Mesothelial cell of epicardium (in vitro differentiated cells): ENCODE data around the gene PI4KB. TPM values are rescaled to one million over a fixed set of nuclear protein-coding genes. Genes with fewer than 3 reads are reported as not detected.
"Not testable (repeated sequence)": the region's sequence is repeated elsewhere in the genome, so short reads cannot be mapped to it uniquely, and the experiment has no call there.

Experiments
- DNase-seq, 2 experiments: peaks; one replicate each; pipeline ENCODE4 v3.0.0; 2021; ENCODE audit warnings: low spot score in 2 of 2; ENCODE audit not compliant: unreplicated experiment in 2 of 2
- H3K27ac Mint-ChIP-seq: 2 replicates; pipeline ENCODE4 v1.8.0; 2021; ENCODE audit warnings: mixed read lengths
- H3K27me3 Mint-ChIP-seq: 2 replicates; pipeline ENCODE4 v1.8.0; 2021; ENCODE audit warnings: low read depth, mixed read lengths
- H3K36me3 Mint-ChIP-seq: 2 replicates; pipeline ENCODE4 v1.8.0; 2021; ENCODE audit warnings: mixed read lengths
- H3K4me1 Mint-ChIP-seq: 2 replicates; pipeline ENCODE4 v1.8.0; 2021; ENCODE audit warnings: mixed read lengths
- H3K4me3 Mint-ChIP-seq: 2 replicates; pipeline ENCODE4 v1.8.0; 2021; ENCODE audit warnings: mild to moderate bottlenecking, moderate library complexity, mixed read lengths
- H3K9me3 Mint-ChIP-seq: 2 replicates; pipeline ENCODE4 v1.8.0; 2021; ENCODE audit warnings: mixed read lengths
- total RNA-seq: library from RNA; stranded (reverse); gene quantifications from 3 replicates; pipeline ENCODE4 v1.2.1, GENCODE V29; 2021
- TF ChIP-seq, protein P1 (sequence below): fragments of 200-600 bp; sonication (generic); IDR thresholded peaks from one replicate; pipeline ENCODE4 v1.5.0; 2021; ENCODE audit warnings: antibody characterized with exemption; ENCODE audit not compliant: unreplicated experiment

PI4KB gene
- total RNA-seq, 1 donor from 2014 or later: 77.6 TPM

DNA sequence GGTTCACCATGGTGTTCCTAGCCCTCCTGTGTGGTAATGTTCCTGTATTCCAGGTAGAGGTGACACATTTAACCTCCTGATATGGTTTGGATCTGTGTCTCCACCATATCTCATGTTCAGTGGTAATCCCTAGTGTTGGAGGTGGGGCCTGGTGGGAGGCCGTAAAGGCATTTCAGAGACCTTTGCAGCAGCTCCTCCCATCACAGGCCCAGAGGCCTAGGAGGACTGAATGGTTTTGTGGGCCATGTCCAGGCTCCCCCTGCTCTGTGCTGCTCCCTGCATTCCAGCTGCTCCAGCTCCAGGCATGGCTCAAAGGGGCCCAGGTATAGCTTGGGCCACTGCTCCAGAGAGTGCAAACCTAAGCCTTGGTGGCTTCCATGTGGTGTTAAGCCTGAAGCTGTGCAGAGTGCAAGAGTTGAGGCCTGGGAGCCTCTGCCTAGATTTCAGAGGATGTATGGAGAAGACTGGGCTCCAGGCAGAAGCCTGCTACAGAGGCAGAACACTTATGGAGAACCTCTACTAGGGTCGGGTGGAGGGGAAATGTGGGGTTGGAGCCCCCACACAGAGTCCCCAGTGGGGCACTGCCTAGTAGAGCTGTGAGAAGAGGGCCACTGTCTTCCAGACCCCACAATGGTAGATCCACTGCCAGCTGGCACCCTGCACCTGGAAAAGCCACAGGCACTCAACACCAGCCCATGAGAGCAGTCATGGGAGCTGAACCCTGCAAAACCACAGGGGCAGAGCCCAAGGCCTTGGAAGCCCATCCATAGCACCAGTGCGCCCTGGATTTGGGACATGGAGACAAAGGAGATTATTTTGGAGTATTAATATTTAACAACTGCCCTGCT is 35.3 kb upstream of the PI4KB start:
- H3K27ac Mint-ChIP-seq: no peak overlapping the region
- no peaks in the 10 kb centered on the region for H3K27me3 Mint-ChIP-seq
- peaks cover 38% of the 10 kb centered on the region for H3K36me3 Mint-ChIP-seq
- no peak for DNase-seq
- peaks cover 28% of the 10 kb centered on the region for H3K9me3 Mint-ChIP-seq
- no peaks in the 10 kb centered on the region for H3K4me1 Mint-ChIP-seq
- H3K4me3 Mint-ChIP-seq: no peak overlapping the region
- TF ChIP-seq, protein P1, sequence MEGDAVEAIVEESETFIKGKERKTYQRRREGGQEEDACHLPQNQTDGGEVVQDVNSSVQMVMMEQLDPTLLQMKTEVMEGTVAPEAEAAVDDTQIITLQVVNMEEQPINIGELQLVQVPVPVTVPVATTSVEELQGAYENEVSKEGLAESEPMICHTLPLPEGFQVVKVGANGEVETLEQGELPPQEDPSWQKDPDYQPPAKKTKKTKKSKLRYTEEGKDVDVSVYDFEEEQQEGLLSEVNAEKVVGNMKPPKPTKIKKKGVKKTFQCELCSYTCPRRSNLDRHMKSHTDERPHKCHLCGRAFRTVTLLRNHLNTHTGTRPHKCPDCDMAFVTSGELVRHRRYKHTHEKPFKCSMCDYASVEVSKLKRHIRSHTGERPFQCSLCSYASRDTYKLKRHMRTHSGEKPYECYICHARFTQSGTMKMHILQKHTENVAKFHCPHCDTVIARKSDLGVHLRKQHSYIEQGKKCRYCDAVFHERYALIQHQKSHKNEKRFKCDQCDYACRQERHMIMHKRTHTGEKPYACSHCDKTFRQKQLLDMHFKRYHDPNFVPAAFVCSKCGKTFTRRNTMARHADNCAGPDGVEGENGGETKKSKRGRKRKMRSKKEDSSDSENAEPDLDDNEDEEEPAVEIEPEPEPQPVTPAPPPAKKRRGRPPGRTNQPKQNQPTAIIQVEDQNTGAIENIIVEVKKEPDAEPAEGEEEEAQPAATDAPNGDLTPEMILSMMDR: no peak

DNA sequence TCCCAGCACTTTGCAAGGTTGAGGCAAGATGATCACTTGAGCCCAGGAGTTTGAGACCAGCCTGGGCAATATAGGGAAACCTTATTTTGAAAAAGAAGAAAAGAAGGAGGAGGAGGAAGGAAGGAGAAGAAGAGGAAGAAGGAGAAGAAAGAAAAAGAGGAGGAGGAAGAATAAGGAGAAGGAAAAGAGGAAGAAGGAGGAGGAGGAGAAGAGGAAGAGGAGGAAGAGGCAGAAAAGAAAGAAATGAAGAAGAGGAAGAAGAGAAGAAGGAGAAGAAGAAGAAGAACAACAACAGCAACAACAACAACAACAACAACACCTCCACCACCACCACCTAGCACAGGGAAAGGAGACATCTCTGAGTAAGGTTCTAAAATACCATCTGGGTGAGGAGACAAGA is 34.7 kb upstream of the PI4KB start:
- peaks cover 28% of the 10 kb centered on the region for H3K9me3 Mint-ChIP-seq
- no peak overlapping the region for H3K27ac Mint-ChIP-seq
- no peaks in the 10 kb centered on the region for H3K4me1 Mint-ChIP-seq
- no peaks in the 10 kb centered on the region for H3K27me3 Mint-ChIP-seq
- H3K4me3 Mint-ChIP-seq: no peak overlapping the region
- TF ChIP-seq, protein P1: no peak
- DNase-seq: no peak
- H3K36me3 Mint-ChIP-seq: peaks cover 35% of the 10 kb centered on the region

DNA sequence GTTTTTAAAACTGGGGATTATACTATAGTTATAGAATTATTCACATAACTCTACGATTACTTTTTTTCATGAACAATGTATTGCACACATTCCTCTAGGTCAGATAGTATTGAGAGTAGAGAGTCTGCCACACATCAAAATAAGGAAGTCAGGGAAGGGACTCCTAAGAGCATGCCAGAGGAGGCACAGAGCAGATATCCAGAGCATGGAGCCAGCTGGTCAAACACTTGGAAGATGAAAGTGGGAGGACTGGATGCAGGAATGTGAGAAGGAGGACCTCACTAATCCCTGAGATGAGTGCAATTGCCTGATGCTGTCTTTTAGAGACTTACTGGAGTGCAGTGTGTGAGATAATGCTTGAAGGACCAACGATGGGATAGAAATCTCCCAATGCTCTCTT is 29.5 kb upstream of the PI4KB start:
- Mint-ChIP-seq H3K36me3 (peaks cover 1% of the 10 kb centered on the region), H3K27me3 (no peaks in the 10 kb centered on the region), H3K9me3 (peaks cover 14% of the 10 kb centered on the region), H3K27ac (no peak overlapping the region), H3K4me1 (no peaks in the 10 kb centered on the region), H3K4me3 (no peak overlapping the region)
- TF ChIP-seq, protein P1: no peak
- DNase-seq: no peak

DNA sequence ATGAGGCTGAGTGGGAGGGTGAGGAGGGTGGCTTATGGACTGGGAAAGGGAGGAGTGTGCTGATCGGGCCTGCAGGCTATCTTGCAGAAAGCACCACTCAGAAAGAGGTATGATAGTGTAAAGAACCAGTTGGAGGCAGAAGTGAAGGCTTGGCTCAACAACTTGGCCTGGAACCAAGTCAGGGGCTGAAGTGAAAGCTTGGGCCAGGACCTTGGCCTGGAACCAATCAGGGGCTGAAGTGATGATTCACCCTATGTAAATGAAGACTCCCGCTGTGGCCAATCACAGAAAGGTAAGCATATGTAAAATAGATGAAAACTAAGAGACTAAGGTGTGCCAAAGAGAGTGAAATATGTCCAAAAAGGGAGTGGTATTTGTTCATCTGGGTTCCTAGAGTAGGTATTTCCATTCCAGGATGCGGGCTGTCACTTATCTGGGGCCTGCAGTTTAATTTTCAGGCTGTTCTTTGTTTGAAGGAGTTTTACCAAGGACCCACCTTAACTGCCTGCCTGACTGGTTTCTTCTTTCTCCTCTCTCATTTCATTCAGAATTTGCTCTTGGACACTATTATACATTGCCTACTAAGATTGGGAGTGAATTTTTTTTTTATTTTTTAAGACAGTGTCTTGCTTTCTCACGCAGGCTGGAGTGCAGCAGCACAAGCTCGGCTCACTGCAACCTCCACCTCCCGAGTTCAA is 25.0 kb upstream of the PI4KB start:
- TF ChIP-seq, protein P1: no peak
- no peak for DNase-seq
- peaks cover 10% of the 10 kb centered on the region for H3K4me1 Mint-ChIP-seq
- no peaks in the 10 kb centered on the region for H3K36me3 Mint-ChIP-seq
- no peak overlapping the region for H3K27ac Mint-ChIP-seq
- peaks cover 13% of the 10 kb centered on the region for H3K9me3 Mint-ChIP-seq
- H3K4me3 Mint-ChIP-seq: no peak overlapping the region
- no peaks in the 10 kb centered on the region for H3K27me3 Mint-ChIP-seq

DNA sequence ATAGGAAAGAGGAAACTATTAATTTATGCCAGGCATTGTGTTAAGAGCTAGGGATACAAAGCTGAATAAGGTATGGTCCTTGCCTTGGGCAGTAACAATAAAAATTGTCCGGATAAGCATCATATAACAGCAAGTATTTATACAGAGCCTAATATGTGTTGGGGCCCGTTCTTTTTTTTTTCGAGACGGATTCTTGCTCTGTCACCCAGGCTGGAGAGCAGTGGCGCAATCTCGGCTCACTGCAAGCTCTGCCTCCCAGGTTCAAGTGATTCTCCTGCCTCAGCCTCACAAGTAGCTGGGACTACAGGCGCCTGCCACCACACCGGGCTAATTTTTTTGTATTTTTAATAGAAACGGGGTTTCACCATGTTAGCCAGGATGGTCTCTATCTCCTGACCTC is 23.1 kb upstream of the PI4KB start:
- H3K36me3 Mint-ChIP-seq, H3K4me3 Mint-ChIP-seq, H3K27ac Mint-ChIP-seq, H3K27me3 Mint-ChIP-seq, DNase-seq: not testable (repeated sequence)
- H3K4me1 Mint-ChIP-seq: peaks cover 22% of the 10 kb centered on the region
- peaks cover 13% of the 10 kb centered on the region for H3K9me3 Mint-ChIP-seq
